GM19023 (cell line): ENCODE data around the gene IDH1.
A peak's percentile ranks its signal among the peaks of the same experiment; 100 is the strongest.
"Not testable (repeated sequence)": the region's sequence is repeated elsewhere in the genome, so short reads cannot be mapped to it uniquely, and the experiment has no call there.

Experiments used
- ATAC-seq: cut with Tn5 transposase; IDR thresholded peaks from one replicate; pipeline ENCODE4 v1.9.1; 2021; ENCODE audit warnings: mild to moderate bottlenecking, moderate library complexity; ENCODE audit not compliant: unreplicated experiment

Gene IDH1

GRCh38 chr2:208254871-208255556 lies at the start of gene IDH1:
IDH1 (minus strand) TSS chr2:208255071; CDS start chr2:208251551, 3,520 bp downstream.
- peak; percentile 71 for ATAC-seq

GRCh38 chr2:208304157-208304556 lies 49.3 kb upstream of the IDH1 start:
- no peak for ATAC-seq

GRCh38 chr2:208300847-208301618 lies 46.2 kb upstream of the IDH1 start:
- no peak for ATAC-seq

GRCh38 chr2:208297961-208298360 lies 43.1 kb upstream of the IDH1 start:
- ATAC-seq = no peak

GRCh38 chr2:208296610-208297009 lies 41.7 kb upstream of the IDH1 start:
- ATAC-seq = no peak

- no peak for ATAC-seq
Observed at GRCh38 chr2:208295834-208296233, 41.0 kb upstream of the IDH1 start.

GRCh38 chr2:208294482-208295024 lies 39.7 kb upstream of the IDH1 start:
- peak; percentile 60 for ATAC-seq

GRCh38 chr2:208285853-208286252 lies 31.0 kb upstream of the IDH1 start:
- no peak for ATAC-seq

GRCh38 chr2:208280933-208281332 lies 26.1 kb upstream of the IDH1 start:
- ATAC-seq = peak; percentile 69

GRCh38 chr2:208280234-208280633 lies 25.4 kb upstream of the IDH1 start:
- ATAC-seq = peak; percentile 38

- ATAC-seq = no peak
Observed at GRCh38 chr2:208279236-208279635, 24.4 kb upstream of the IDH1 start.

GRCh38 chr2:208278549-208278948 lies 23.7 kb upstream of the IDH1 start:
- no peak for ATAC-seq

GRCh38 chr2:208274748-208275147 lies 19.9 kb upstream of the IDH1 start:
- no peak for ATAC-seq

GRCh38 chr2:208269091-208269490 lies 14.2 kb upstream of the IDH1 start:
- ATAC-seq = no peak

GRCh38 chr2:208268156-208268952 lies 13.5 kb upstream of the IDH1 start:
- ATAC-seq = no peak

- not testable (repeated sequence) for ATAC-seq
Observed at GRCh38 chr2:208267526-208267925, 12.7 kb upstream of the IDH1 start.

- no peak for ATAC-seq
Observed at GRCh38 chr2:208266936-208267335, 12.1 kb upstream of the IDH1 start.

- ATAC-seq = peak; percentile 4
Observed at GRCh38 chr2:208266553-208266893, 11.7 kb upstream of the IDH1 start.

GRCh38 chr2:208265801-208266552 lies 11.1 kb upstream of the IDH1 start, which contains the start of gene PIKFYVE:
PIKFYVE (plus strand) TSS chr2:208266255; CDS start chr2:208271520, 5,265 bp downstream.
- ATAC-seq = peak; percentile 82

- ATAC-seq = peak; percentile 46
Observed at GRCh38 chr2:208265371-208265800, 10.5 kb upstream of the IDH1 start.
